Measurements from ENCODE around the gene NUBP2.

NUBP2 gene

DNA sequence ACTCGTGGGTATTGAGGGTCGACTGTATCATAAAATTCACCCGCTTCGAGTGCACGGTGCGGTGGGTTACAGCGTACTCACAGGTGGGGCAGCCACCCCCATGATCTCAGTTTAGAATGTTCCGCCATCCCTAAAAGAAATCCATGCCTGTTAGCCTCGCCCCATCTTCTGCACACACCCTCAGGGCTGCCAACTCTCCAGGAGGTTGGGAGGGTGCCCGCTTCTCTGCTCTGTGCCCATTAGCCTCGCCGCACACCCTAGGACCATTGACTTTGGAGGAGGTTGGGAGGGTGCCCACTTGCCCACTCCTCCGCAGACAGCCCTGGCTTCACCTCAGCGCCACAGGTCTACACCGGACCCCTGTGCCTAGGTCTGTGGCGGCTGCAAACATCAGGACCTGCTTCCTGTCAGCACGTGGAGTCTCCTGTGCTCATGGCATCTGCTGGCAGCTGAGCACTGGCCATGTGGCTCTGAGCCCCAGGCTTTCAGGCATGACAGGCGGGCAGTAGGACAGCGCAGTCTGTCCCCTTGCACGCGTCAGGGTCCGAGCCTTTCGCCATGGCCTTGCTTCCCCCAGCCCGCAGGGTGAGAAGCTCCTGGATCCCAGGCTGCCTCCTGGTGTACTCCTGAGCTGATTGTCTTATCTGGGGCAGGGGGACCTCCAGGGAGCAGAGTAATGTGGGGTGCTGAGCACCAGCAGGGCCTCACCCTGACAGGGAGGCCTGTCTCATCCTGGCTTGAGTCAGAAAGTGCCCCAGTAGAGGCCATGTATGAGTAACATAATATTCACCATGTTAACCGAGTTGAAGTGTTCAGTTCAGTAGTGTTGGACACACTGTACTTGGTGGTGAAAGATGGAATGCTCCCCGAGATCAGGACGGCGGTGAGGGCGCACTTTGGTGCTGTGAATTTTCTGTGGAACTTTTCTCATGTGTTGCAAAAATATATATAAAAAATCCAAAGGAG is 33.3 kb upstream of the NUBP2 start:
- WGBS (ENCODE audit: insufficient coverage), result 93% methylated on average over 24 of the region's 29 CpGs
- POLR2A ChIA-PET, result interaction anchor here (0.6 kb wide), 1 partner anchor 441 kb away, joined by 5 read pairs; no protein-coding TSS in a partner anchor
- H3K4me1 ChIP-seq (ENCODE audit: control extremely low read depth in 1 of 4, control insufficient read depth in 4 of 4, insufficient read depth in 4 of 4, low read length in 3 of 4), result no peaks in the 10 kb centered on the region
- no peak for DNase-seq
- CTCF ChIA-PET, result no interaction called here
- H3K4me3 ChIP-seq (ENCODE audit: control insufficient read depth in 1 of 7, extremely low read depth in 1 of 7, insufficient read depth in 4 of 7, low read depth in 2 of 7, low read length in 6 of 7), result no peak overlapping the region
- no peaks in the 10 kb centered on the region for H3K27me3 ChIP-seq (replicated peaks in 2 of 5; ENCODE audit: control insufficient read depth in 4 of 5, insufficient read depth in 5 of 5, low read length in 4 of 5)
- H3K9me3 ChIP-seq (ENCODE audit: control extremely low read depth in 1 of 5, control insufficient read depth in 4 of 5, insufficient read depth in 2 of 5, low read depth in 1 of 5, low read length in 4 of 5), result no peaks in the 10 kb centered on the region
- H3K27ac ChIP-seq (ENCODE audit: insufficient read depth in 1 of 2, low read depth in 1 of 2, low read length in 2 of 2, poor library complexity in 1 of 2, severe bottlenecking in 2 of 2), result no peak overlapping the region
- peaks cover 6 to 82% (median 48%) of the 10 kb centered on the region in 4 experiments for H3K36me3 ChIP-seq (ENCODE audit: control insufficient read depth in 4 of 4, insufficient read depth in 4 of 4, low read length in 3 of 4)

DNA sequence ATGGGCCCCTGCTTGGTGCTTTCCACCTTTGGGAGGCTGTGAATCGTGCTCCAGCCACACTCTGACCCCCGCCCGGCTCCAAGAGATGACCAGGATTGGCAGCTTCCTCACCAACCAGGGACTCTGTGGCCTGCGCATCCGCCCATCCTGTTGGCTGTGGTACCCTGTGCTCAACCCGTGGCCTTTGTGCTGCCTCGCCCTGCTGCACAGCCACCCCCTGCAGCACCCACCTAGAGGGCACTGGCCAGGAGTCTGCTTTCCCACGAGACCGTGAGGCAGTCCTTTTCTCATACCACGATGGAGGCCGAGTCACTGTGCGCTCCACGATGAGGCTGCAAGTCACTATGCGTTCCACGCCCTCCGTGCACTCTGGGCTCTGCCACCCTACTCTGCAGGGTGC is 30.8 kb upstream of the NUBP2 start:
- Histone ChIP-seq H3K4me3 (ENCODE audit: control insufficient read depth in 1 of 7, extremely low read depth in 1 of 7, insufficient read depth in 4 of 7, low read depth in 2 of 7, low read length in 6 of 7) (no peak overlapping the region), H3K27me3 (replicated peaks in 2 of 5; ENCODE audit: control insufficient read depth in 4 of 5, insufficient read depth in 5 of 5, low read length in 4 of 5) (no peaks in the 10 kb centered on the region), H3K27ac (ENCODE audit: insufficient read depth in 1 of 2, low read depth in 1 of 2, low read length in 2 of 2, poor library complexity in 1 of 2, severe bottlenecking in 2 of 2) (no peak overlapping the region), H3K4me1 (ENCODE audit: control extremely low read depth in 1 of 4, control insufficient read depth in 4 of 4, insufficient read depth in 4 of 4, low read length in 3 of 4) (no peaks in the 10 kb centered on the region), H3K9me3 (ENCODE audit: control extremely low read depth in 1 of 5, control insufficient read depth in 4 of 5, insufficient read depth in 2 of 5, low read depth in 1 of 5, low read length in 4 of 5) (no peaks in the 10 kb centered on the region), H3K36me3 (ENCODE audit: control insufficient read depth in 4 of 4, insufficient read depth in 4 of 4, low read length in 3 of 4) (peaks cover 6 to 73% (median 47%) of the 10 kb centered on the region in 4 experiments)
- WGBS (ENCODE audit: insufficient coverage), result 94% methylated on average over 16 of the region's 16 CpGs
- no peak for DNase-seq
- ChIA-PET POLR2A (no interaction called here), CTCF (no interaction called here)

- POLR2A ChIA-PET, result no interaction called here
- 96% methylated on average over 13 of the region's 14 CpGs for WGBS (ENCODE audit: insufficient coverage)
- Histone ChIP-seq H3K36me3 (ENCODE audit: control insufficient read depth in 4 of 4, insufficient read depth in 4 of 4, low read length in 3 of 4) (peaks cover 6 to 71% (median 44%) of the 10 kb centered on the region in 4 experiments), H3K4me3 (ENCODE audit: control insufficient read depth in 1 of 7, extremely low read depth in 1 of 7, insufficient read depth in 4 of 7, low read depth in 2 of 7, low read length in 6 of 7) (no peak overlapping the region), H3K27ac (ENCODE audit: insufficient read depth in 1 of 2, low read depth in 1 of 2, low read length in 2 of 2, poor library complexity in 1 of 2, severe bottlenecking in 2 of 2) (no peak overlapping the region), H3K9me3 (ENCODE audit: control extremely low read depth in 1 of 5, control insufficient read depth in 4 of 5, insufficient read depth in 2 of 5, low read depth in 1 of 5, low read length in 4 of 5) (no peaks in the 10 kb centered on the region), H3K4me1 (ENCODE audit: control extremely low read depth in 1 of 4, control insufficient read depth in 4 of 4, insufficient read depth in 4 of 4, low read length in 3 of 4) (no peaks in the 10 kb centered on the region), H3K27me3 (replicated peaks in 2 of 5; ENCODE audit: control insufficient read depth in 4 of 5, insufficient read depth in 5 of 5, low read length in 4 of 5) (no peaks in the 10 kb centered on the region)
- no peak for DNase-seq
- CTCF ChIA-PET, result no interaction called here
Observed at GRCh38 chr16:1752853-1753252, 29.9 kb upstream of the NUBP2 start.

DNA sequence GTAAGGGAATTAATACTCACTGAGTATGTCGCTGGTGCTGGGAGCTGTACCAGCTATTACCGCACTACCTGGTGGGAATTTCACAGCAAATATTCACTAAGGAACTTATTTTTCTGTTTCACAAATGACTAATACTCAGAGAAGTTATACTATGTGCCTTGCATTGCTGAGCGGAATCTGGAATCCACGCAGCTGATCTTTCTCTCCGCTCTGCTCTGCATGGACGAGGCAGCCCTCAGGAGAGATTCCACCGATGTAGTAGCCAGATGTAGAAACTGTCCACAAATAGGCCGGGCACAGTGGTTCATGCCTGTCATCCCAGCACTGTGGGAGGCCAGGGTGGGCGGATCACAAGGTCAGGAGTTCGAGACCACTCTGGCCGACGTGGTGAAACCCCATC is 28.6 kb upstream of the NUBP2 start:
- WGBS (ENCODE audit: insufficient coverage), result 98% methylated on average over 10 of the region's 12 CpGs
- Histone ChIP-seq H3K9me3 (ENCODE audit: control extremely low read depth in 1 of 5, control insufficient read depth in 4 of 5, insufficient read depth in 2 of 5, low read depth in 1 of 5, low read length in 4 of 5) (no peaks in the 10 kb centered on the region), H3K27me3 (replicated peaks in 2 of 5; ENCODE audit: control insufficient read depth in 4 of 5, insufficient read depth in 5 of 5, low read length in 4 of 5) (no peaks in the 10 kb centered on the region), H3K4me1 (ENCODE audit: control extremely low read depth in 1 of 4, control insufficient read depth in 4 of 4, insufficient read depth in 4 of 4, low read length in 3 of 4) (no peaks in the 10 kb centered on the region), H3K36me3 (ENCODE audit: control insufficient read depth in 4 of 4, insufficient read depth in 4 of 4, low read length in 3 of 4) (peaks cover 6 to 66% (median 44%) of the 10 kb centered on the region in 4 experiments), H3K4me3 (ENCODE audit: control insufficient read depth in 1 of 7, extremely low read depth in 1 of 7, insufficient read depth in 4 of 7, low read depth in 2 of 7, low read length in 6 of 7) (no peak overlapping the region), H3K27ac (ENCODE audit: insufficient read depth in 1 of 2, low read depth in 1 of 2, low read length in 2 of 2, poor library complexity in 1 of 2, severe bottlenecking in 2 of 2) (no peak overlapping the region)
- ChIA-PET POLR2A (no interaction called here), CTCF (no interaction called here)
- no peak for DNase-seq

DNA sequence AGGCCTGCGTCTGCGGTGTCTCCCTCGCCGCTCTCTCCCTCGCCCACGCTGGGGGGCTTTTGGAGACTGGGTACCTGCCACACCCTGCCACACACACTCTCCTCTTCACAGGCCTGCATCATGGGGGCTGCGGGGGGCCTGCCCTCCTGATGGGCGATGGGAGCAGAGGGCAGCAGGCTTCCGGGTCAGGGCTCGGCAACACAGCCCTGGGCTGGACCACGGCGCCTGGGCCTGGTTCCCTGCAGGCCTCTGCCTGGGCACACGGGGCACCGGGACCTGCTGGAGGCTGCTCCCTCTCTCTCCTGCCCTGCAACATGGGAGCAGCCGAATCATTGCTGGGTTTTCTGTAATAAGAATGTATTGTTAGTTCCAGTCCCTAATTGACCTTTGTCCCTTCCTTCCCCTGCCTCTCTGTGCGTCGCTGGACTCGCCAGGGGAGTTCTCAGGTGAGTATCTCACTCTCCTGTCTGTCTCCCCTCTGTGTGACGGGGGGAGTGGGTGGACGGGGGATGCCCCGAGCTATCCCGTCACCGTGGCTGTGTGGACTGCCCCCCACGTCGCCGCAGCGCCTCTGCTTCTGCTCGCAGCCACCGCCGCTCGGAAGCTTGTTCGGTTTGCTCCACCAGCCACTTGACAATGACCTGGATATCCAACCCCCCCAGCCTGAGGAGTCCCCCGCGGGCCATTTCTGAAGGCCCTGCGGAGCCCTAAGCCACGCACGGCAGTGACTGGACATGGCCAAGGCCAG is 24.9 kb upstream of the NUBP2 start:
- WGBS (ENCODE audit: insufficient coverage), result 98% methylated on average over 33 of the region's 37 CpGs
- no peaks in the 10 kb centered on the region for H3K9me3 ChIP-seq (ENCODE audit: control extremely low read depth in 1 of 5, control insufficient read depth in 4 of 5, insufficient read depth in 2 of 5, low read depth in 1 of 5, low read length in 4 of 5)
- no peaks in the 10 kb centered on the region for H3K27me3 ChIP-seq (replicated peaks in 2 of 5; ENCODE audit: control insufficient read depth in 4 of 5, insufficient read depth in 5 of 5, low read length in 4 of 5)
- no peak overlapping the region for H3K4me3 ChIP-seq (ENCODE audit: control insufficient read depth in 1 of 7, extremely low read depth in 1 of 7, insufficient read depth in 4 of 7, low read depth in 2 of 7, low read length in 6 of 7)
- no peaks in the 10 kb centered on the region for H3K4me1 ChIP-seq (ENCODE audit: control extremely low read depth in 1 of 4, control insufficient read depth in 4 of 4, insufficient read depth in 4 of 4, low read length in 3 of 4)
- peaks cover 2 to 72% (median 48%) of the 10 kb centered on the region in 4 experiments for H3K36me3 ChIP-seq (ENCODE audit: control insufficient read depth in 4 of 4, insufficient read depth in 4 of 4, low read length in 3 of 4)
- ChIA-PET CTCF (no interaction called here), POLR2A (no interaction called here)
- no peak overlapping the region for H3K27ac ChIP-seq (ENCODE audit: insufficient read depth in 1 of 2, low read depth in 1 of 2, low read length in 2 of 2, poor library complexity in 1 of 2, severe bottlenecking in 2 of 2)
- DNase-seq, result no peak

DNA sequence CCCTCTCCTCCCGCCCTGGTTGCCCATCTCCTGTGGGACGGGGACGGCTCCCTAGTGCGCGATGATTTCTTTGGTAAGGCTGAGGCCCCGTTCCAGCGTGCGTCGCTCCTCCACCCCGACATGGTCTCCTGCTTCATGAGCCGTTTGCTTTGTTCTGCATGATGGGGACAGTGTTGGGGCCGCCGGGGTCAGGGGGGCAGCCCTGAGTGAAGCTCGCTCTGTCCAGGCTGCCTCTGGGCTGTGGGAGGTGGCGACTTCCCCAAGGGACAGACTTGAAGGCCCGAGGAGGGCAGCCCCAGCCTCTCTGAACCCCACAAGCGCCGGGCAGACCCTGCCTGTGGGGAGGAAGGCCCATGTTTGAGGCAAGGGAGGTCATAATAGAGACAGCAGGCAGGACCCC is 23.8 kb upstream of the NUBP2 start:
- H3K9me3 ChIP-seq (ENCODE audit: control extremely low read depth in 1 of 5, control insufficient read depth in 4 of 5, insufficient read depth in 2 of 5, low read depth in 1 of 5, low read length in 4 of 5), result no peaks in the 10 kb centered on the region
- POLR2A ChIA-PET, result interaction anchor here (0.6 kb wide), 1 partner anchor 41 kb away, joined by 5 read pairs; no protein-coding TSS in a partner anchor
- WGBS (ENCODE audit: insufficient coverage), result 96% methylated on average over 10 of the region's 18 CpGs
- no peak overlapping the region for H3K4me3 ChIP-seq (ENCODE audit: control insufficient read depth in 1 of 7, extremely low read depth in 1 of 7, insufficient read depth in 4 of 7, low read depth in 2 of 7, low read length in 6 of 7)
- H3K27me3 ChIP-seq (replicated peaks in 2 of 5; ENCODE audit: control insufficient read depth in 4 of 5, insufficient read depth in 5 of 5, low read length in 4 of 5), result no peaks in the 10 kb centered on the region
- CTCF ChIA-PET, result interaction anchor here (0.6 kb wide), 1 partner anchor 41 kb away, joined by 3 read pairs; no protein-coding TSS in a partner anchor
- H3K27ac ChIP-seq (ENCODE audit: insufficient read depth in 1 of 2, low read depth in 1 of 2, low read length in 2 of 2, poor library complexity in 1 of 2, severe bottlenecking in 2 of 2), result no peak overlapping the region
- H3K36me3 ChIP-seq (ENCODE audit: control insufficient read depth in 4 of 4, insufficient read depth in 4 of 4, low read length in 3 of 4), result peaks cover 0 to 76% (median 53%) of the 10 kb centered on the region in 4 experiments
- H3K4me1 ChIP-seq (ENCODE audit: control extremely low read depth in 1 of 4, control insufficient read depth in 4 of 4, insufficient read depth in 4 of 4, low read length in 3 of 4), result no peaks in the 10 kb centered on the region
- no peak for DNase-seq

- Histone ChIP-seq H3K9me3 (ENCODE audit: control extremely low read depth in 1 of 5, control insufficient read depth in 4 of 5, insufficient read depth in 2 of 5, low read depth in 1 of 5, low read length in 4 of 5) (no peaks in the 10 kb centered on the region), H3K4me1 (ENCODE audit: control extremely low read depth in 1 of 4, control insufficient read depth in 4 of 4, insufficient read depth in 4 of 4, low read length in 3 of 4) (no peaks in the 10 kb centered on the region), H3K27ac (ENCODE audit: insufficient read depth in 1 of 2, low read depth in 1 of 2, low read length in 2 of 2, poor library complexity in 1 of 2, severe bottlenecking in 2 of 2) (no peak overlapping the region), H3K27me3 (replicated peaks in 2 of 5; ENCODE audit: control insufficient read depth in 4 of 5, insufficient read depth in 5 of 5, low read length in 4 of 5) (no peaks in the 10 kb centered on the region), H3K4me3 (ENCODE audit: control insufficient read depth in 1 of 7, extremely low read depth in 1 of 7, insufficient read depth in 4 of 7, low read depth in 2 of 7, low read length in 6 of 7) (no peak overlapping the region), H3K36me3 (ENCODE audit: control insufficient read depth in 4 of 4, insufficient read depth in 4 of 4, low read length in 3 of 4) (peaks cover 0 to 79% (median 55%) of the 10 kb centered on the region in 4 experiments)
- WGBS (ENCODE audit: insufficient coverage), result 98% methylated on average over 21 of the region's 21 CpGs
- POLR2A ChIA-PET, result no interaction called here
- DNase-seq, result no peak
- CTCF ChIA-PET, result interaction anchor here (0.6 to 0.9 kb wide), 2 partner anchors 21 to 42 kb away, joined by 3 read pairs; no protein-coding TSS in a partner anchor
Observed at GRCh38 chr16:1759511-1759910, 23.2 kb upstream of the NUBP2 start.

Measured in common myeloid progenitor, CD34-positive (primary cell).